IPS-18c (cell line): Measurements from ENCODE around the gene SP110.
"Not testable (repeated sequence)": the region's sequence is repeated elsewhere in the genome, so short reads cannot be mapped to it uniquely, and the experiment has no call there.

Source experiments
- H3K4me3 ChIP-seq: 2 replicates; pipeline ENCODE4 v1.7.0; 2013; ENCODE audit warnings: low read depth, mild to moderate bottlenecking, low read length, moderate library complexity; ENCODE audit not compliant: insufficient read depth
- H3K9me3 ChIP-seq: one replicate; pipeline ENCODE4 v1.6.1; 2013; ENCODE audit warnings: mild to moderate bottlenecking, low read length, moderate library complexity; ENCODE audit not compliant: control insufficient read depth, insufficient read depth

SP110 gene

DNA sequence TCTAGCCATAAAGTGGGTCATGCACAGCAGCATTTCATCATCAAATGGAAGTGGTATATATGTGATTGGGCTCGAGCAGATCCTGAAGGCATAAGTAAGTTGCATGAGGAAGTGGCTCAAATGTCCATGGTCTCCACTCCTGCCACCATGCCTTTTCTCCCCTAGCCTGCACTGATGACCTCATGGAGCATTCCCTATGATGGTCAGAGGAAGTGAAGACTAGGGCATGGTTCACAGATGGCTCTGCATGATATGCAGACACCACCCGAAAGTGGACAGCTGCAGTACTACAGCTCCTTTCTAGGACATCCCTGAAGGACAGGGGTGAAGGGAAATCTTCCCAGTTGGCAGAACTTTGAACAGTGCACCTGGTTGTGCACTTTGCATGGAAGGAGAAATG lies 99.4 kb downstream of the SP110 start:
- H3K4me3 ChIP-seq, H3K9me3 ChIP-seq: not testable (repeated sequence)

DNA sequence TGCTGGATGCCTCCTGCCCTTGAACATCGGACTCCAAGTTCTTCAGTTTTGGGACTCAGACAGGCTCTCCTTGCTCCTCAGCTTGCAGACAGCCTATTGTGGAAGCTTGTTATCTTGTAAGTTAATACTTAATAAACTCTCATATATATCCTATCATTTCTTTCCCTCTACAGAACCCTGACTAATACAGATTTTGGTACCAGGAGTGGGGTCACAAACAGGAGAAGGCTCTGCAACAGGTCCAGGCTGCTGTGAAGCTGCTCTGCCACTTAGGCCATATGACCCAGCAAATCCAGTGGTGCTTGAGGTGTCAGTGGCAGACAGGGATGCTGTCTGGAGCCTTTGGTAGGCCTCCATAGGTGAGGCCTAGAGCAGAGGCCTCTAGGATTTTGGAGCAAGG lies 100.0 kb downstream of the SP110 start:
- not testable (repeated sequence) for H3K4me3 ChIP-seq, H3K9me3 ChIP-seq
